GM19240 (cell line): Measurements from ENCODE around the gene KANTR.

Source experiments
- DNase-seq: peaks from one replicate; pipeline ENCODE4 v3.0.0; 2011; ENCODE audit warnings: low spot score; ENCODE audit not compliant: insufficient read length

Gene KANTR, protein sequence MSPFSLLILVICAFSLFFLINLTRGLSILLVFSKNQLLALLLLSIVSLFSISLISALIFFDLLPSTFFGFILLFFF

DNA sequence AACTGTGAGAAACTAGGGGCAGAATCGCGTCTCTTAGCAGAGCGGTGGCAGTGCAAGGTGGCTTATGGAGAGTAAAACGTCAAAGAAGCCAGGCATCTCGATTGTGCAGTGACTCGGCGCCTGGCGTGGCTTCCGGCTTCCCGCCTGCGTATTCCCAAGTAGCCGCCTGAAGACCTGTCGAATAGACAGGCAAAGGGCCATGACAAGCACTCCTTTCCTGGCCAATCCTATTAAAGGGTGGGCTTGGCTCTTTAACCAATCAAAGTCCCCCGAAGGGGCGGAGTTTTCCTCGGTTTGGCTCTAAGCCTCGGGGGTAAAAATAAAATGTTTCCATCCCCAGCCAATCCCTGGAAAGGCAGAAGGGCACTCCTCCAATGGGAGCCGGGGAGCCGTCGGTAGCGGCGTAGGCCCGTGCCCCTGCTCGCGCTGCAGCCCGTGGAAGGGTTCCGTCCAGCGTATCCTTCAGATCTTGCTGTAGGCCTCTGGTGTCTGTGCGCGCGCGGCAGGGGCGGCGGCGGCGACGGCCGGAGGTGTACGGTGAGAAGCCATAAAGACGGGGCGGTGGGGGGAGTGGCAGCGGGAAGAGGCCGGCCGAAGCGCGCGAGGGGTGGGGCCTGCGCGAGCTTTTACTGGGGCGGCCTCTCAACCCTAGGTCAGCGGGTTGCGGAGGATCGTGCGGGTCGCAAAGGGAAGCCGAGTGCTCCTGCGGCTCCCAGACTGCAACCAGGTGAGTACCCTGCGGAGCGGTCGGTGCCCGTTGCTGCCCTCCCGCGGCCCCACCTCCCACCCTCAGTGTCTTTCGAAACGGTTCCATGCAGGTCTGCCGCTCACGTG lies at the start of gene KANTR:
TSS of gene KANTR (plus strand) at position 395 of the 834 bp plus-strand sequence. CDS start 30,131 bp downstream, outside the sequence.
- peak; percentile 45 for DNase-seq

DNA sequence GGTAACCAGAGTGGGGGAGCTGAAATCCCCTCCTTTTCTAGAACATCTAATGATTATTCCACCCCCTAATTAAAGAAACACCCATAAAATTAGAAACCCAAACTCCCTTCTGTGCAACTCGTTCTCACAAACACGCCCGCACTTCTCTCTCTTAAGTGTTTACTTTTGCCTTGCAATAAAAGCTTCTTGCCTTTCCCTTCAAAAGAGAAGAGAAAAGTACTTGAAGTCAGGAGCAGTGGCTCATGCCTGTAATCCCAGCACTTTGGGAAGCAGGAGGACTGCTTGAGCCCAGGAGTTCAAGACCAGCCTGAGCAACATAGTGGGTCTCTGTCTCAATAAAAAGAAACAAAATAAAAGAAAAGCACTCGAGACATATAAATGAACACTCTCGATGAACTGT lies 48.9 kb upstream of the KANTR start:
- no peak for DNase-seq

DNA sequence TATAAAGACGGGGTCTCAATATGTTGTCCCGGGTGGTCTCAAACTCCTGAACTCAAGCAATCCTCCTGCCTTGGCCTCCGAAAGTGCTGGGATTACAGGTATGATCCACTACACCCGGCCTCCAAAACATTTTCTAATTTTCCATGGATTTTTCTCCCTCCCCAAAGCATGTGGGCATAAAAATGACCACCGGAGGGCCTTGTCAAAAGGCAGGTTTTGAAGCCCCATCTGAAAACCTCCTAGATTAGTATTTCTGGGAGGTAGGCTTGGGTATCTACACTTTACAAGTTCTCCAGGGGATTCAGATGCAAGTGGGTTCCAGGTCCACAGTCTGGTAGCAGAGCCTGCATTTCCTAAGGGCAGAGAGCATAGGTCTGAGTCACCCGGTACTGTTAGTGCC lies 46.7 kb upstream of the KANTR start:
- DNase-seq = no peak

DNA sequence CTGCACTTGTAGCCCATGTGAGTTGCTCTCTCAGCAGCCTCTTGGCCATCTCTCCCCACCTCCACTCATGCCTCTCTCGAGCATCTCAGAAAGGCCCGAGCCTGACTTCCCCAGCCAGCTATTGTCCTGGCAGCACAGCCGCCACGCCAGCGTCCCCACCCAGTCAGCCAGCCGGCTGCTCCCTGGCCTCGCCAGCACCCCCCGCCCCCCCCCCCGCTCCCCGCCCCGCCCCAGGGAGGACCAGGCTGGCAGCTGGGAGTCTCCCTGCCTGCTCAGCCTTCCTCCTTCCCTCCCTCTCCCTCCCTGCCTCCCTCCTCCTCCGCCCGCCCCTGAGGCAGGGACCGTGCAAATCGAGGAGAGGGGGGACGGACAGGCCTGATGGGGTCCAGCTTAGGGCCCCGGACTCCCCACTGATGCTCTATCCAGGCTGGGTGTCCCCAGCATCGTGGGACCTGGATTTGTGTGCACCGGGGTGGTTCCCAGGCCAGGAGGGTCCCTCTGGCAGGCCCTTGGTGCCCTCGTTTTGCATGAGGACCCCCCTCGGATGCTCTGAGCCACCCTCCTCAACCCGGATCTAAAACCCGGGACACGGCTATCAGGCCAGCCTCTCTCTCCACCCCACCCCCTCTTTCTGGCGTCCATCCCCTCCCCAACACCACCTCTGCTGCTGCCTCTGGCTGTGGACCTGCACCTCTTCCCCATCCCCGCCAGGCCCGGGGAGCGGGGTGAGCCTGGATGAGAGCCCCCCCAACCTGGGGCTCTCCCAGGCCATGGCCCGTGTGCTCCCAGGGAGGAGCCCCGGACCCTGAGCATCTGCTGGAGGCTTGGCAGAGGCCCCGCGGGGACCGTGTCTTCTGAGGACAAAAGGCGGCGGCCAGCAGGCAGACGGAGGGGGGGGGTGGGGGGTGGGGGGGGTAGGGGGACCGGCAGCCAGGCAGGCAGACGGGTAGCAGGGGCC lies 45.5 kb upstream of the KANTR start, which contains the start of gene GPR173:
TSS of gene GPR173 (plus strand) at position 621 of the 958 bp plus-strand sequence. CDS start 27,833 bp downstream, outside the sequence.
- no peak for DNase-seq

DNA sequence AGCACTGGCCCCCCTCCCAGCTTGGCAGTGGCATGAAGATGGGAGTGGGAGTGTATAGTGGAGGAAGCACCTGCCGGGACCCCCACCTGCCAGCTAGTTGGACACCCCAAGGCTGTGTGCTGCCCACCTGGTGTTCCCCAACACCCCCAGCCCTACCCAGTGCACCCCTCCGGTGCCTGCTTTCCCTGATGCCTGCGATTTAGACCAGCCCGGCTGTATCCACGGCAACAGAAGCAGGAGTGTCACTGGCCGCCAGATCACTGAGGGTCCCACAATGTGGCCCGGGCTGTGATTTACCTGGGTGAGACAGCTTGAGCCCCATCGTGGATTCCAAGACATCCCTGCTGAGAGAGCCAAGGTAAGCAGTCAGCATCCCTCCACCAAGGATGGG lies 44.8 kb upstream of the KANTR start:
- no peak for DNase-seq

DNA sequence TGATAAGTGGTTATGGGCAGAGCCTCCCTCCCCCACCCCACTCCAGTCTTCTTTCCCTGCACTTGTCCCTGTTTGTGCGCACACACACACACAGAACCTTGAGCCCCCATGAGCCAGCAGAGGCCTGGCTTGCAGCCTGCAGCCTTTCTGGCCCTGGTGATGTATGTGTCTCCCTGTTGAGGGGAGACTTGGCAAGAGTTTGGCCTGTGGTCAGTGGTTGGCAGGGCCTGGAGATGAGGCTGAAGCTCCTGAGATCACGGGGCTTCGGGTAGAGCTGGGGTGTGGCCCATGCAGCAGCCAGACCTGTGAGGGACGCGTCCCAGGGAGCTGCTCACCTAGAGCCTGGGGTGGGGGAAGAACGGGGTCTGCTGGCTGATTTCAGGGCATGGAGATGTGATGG lies 43.1 kb upstream of the KANTR start:
- DNase-seq = no peak

DNA sequence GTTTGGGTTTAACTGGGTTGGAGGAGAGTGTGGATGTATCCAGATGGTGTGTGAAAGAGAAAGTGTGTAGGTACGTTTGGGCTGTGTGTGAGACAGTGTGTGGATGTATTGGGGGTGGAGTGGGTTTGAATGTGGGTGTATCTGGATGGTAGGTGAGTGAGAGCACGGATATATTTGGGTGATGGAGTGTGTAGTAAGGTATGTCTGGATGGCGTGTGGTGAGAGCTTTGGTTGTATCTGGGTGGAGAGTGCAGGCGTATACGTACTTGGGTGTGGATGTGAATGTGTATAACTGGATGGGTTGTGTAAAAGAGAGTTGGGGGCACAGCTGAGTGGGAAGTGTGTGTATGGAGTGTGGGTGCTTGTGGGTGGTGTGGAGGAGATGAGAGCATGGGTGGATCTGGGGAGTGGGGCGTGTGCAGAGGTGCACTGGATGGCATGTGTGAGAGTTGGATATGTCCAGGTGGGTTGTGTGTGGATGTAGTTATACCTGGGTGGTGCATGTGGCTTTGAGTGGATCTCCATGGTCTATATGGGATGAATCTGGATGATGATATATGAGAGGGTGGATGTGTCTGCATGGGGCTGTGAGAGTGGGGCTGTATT lies 38.6 kb upstream of the KANTR start:
- DNase-seq = no peak

DNA sequence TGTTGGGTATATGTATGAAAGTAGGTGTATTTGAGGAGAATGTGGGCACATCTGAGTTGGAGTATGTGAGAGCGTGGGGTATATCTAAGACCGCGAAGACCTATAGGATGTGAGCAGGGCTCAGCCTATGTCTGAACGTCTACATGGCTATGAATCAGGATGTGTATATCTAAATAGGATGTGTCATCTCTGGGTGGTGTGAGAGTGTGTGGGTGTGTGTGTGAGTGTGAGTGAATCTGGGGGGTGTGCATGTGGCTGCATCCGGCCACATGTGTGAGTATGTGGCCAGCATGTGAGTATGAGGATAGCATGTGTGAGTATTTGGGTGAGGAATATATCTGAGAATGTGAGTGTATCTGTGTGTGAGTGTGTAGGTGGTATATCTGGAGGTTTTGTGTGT lies 37.6 kb upstream of the KANTR start:
- DNase-seq = no peak

DNA sequence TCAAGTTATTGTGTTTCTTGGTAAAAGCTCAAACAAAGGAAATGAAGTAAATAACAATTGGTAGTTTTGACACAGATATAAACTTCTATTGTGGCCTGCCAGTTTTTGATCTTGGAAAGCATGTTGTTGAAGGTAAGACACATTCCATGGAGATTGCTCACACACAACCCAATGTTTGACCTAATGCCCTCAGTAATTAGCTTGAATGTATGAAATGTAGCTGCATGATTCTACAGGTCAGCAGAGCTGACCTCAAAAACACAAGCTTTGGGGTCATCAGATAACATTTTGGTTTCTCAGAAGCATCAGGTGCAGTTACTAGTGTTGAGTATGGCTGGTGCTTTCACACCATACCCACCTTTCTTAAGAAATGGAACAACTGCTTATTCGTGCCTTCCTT lies 28.8 kb upstream of the KANTR start:
- no peak for DNase-seq

DNA sequence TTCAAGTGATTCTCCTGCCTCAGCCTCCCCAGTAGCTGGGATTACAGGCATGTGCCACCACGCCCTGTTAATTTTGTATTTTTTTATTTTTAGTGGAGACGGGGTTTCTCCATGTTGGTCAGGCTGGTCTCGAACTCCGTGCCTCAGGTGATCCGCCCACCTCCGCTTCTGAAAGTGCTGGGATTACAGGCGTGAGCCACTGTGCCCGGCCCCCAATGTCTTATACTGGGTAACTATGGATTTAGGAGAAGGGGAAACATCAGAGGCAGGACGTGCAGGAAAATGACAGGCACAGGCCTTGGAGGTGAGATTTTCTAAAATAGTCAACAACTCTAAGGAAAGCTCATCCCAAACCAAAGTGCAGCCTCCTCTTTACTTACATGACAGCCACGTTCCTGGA lies 22.9 kb upstream of the KANTR start:
- DNase-seq = no peak

DNA sequence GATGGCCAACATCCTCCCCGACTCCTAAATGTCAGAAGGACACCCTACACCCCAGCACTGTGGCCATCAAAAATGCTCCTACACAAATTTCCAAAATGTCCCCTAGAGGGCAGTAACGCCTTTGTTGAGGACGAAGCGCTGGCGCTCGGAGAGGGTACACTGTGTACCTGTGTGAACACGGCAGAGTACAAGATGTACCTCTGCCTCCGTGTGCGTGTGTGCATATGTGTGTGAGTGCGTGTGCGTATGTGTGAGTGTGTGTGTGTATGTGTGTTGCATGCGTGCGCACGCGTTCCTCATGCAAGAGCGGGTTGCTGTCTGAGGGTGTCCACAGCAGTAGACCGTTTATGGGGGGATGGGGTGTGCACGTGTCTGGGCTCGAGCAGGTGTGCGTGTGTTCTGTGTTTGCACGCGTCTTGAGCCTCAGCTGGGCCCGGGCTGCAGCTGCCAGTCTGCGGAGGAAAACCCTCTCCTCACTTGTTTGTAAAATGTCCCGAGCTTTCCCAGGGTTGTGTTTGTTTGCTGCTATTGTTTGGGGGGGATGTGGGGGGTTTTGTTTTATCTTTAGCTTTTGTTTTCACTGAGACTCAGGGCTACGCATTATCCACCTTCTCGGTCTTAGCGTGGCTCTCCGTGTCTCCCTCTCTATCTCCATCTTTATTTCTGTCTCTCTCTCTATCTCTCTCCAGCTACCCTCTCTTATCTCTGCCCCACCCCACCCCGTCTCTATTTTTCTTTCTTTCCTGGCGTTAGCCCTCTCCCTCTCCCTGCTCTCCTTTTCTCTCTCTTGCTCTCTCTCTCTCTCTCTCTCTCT lies 22.1 kb upstream of the KANTR start:
- DNase-seq = peak; percentile 59

DNA sequence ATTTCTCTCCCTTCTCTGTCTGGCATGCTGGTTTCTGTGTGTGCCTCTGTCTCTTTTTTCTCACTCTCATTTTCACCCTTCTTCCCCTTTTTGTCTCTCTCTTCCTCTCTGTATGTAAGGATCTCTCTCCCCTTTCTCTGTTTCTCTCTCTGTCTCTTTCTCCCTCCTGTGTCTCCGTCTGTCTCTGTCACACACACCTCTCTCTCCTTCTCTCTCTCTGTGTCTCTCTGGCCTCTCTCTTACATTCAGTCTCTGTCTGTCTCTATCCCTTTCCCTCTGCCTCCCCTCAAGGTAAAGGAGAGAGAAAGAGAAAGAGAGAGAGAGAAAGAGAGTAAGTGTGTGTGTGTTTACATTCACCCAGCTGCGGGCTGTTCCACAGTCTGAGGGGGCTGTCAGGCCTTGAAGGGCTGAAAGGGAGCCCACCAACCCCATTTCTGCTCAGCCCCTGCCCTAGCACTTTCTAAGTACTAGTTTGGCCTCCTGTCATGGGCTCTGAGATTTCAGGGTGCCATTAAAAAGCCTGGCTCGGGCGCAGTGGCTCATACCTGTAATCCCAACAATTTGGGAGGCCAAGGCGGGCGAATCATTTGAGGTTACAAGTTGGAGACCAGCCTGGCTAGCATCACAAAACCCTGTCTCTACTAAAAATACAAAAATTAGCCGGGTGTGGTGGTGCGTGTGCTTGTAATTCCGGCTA lies 21.4 kb upstream of the KANTR start:
- no peak for DNase-seq

DNA sequence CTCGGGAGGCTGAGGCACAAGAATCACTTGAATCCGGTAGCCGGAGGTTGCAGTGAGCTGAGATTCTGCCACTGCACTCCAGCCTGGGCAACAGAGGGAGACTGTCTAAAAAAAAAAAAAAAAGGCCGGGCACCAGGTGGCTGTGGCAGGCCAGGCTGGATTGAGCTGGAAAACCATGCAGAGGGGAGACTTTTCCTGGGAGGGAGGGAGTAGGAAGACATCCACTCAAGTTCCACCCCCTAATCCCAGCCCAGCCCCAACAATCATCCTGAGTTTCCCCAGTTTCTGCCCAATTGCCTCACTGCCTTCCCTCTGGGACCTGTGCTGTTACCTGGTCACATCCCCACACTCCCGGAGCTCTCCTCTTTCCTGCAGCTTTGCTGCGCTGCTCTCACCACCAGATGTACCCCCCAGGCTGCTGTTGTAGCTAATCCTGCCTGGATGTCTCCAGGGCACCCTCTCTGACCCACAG lies 20.8 kb upstream of the KANTR start:
- no peak for DNase-seq

DNA sequence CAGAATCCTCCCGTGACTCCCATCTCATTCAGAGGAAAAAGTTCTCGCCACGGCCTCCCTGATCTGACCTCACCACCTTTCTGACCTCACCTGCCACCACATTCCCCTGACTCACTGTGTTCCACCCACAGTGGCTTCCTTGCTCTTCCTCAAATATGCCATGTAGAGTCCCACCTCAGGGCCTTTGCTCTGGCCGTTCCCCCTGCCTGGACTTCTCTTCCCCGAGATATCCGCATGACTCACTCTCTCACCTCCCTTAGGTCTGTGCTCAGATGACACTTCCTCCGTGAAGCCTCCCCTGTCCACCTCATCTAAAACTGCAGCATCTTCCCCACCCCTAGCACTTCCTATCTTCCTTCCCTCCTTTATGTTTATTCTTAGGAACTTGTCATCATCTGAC lies 18.9 kb upstream of the KANTR start:
- no peak for DNase-seq

DNA sequence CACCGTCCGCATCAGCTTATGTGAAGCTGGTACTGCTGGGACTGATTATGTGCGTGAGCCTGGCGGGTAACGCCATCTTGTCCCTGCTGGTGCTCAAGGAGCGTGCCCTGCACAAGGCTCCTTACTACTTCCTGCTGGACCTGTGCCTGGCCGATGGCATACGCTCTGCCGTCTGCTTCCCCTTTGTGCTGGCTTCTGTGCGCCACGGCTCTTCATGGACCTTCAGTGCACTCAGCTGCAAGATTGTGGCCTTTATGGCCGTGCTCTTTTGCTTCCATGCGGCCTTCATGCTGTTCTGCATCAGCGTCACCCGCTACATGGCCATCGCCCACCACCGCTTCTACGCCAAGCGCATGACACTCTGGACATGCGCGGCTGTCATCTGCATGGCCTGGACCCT lies 17.3 kb upstream of the KANTR start:
- DNase-seq = no peak

DNA sequence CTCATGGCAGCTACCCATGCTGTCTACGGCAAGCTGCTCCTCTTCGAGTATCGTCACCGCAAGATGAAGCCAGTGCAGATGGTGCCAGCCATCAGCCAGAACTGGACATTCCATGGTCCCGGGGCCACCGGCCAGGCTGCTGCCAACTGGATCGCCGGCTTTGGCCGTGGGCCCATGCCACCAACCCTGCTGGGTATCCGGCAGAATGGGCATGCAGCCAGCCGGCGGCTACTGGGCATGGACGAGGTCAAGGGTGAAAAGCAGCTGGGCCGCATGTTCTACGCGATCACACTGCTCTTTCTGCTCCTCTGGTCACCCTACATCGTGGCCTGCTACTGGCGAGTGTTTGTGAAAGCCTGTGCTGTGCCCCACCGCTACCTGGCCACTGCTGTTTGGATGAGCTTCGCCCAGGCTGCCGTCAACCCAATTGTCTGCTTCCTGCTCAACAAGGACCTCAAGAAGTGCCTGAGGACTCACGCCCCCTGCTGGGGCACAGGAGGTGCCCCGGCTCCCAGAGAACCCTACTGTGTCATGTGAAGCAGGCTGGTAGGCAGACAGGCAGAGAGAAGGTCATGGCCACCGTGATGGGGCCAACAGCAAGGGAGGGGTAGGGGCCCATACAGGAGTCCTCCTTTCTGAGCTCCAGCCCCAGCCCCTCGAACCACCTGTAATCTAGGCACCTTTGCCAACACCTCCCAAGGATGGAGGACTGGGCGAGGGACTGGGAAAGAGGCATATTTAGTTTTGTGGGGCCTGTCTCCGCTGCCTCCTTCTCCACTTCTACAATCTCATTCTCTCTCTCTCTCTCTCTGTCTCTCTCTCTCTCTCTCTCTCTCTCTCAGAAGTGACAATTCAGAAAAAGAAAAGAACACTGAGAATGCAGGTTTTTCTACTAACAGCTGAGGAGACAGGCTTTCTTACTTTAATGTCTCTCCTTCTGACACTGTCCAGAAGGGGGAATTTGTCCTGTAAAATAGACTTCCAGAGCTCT lies 16.4 kb upstream of the KANTR start:
- no peak for DNase-seq

DNA sequence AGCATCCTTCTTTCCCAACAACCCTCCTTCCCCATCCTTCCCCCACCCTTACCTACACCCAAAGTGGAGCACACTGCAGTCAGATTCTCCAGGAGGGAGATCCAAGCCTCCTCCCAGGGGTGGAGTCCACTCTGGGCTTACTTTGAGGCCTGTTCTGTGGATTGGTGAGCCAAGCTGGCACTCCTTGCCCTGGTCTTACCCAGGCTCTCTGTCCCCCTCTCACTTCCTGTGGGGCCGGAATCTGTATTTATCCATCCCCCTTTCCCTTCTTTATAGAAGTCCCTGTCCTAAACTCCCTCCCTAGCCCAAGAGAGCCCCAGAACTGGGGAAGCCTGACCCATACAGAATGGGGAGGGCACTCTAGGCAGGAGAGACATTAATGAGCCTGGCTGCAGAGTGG lies 15.0 kb upstream of the KANTR start:
- no peak for DNase-seq

DNA sequence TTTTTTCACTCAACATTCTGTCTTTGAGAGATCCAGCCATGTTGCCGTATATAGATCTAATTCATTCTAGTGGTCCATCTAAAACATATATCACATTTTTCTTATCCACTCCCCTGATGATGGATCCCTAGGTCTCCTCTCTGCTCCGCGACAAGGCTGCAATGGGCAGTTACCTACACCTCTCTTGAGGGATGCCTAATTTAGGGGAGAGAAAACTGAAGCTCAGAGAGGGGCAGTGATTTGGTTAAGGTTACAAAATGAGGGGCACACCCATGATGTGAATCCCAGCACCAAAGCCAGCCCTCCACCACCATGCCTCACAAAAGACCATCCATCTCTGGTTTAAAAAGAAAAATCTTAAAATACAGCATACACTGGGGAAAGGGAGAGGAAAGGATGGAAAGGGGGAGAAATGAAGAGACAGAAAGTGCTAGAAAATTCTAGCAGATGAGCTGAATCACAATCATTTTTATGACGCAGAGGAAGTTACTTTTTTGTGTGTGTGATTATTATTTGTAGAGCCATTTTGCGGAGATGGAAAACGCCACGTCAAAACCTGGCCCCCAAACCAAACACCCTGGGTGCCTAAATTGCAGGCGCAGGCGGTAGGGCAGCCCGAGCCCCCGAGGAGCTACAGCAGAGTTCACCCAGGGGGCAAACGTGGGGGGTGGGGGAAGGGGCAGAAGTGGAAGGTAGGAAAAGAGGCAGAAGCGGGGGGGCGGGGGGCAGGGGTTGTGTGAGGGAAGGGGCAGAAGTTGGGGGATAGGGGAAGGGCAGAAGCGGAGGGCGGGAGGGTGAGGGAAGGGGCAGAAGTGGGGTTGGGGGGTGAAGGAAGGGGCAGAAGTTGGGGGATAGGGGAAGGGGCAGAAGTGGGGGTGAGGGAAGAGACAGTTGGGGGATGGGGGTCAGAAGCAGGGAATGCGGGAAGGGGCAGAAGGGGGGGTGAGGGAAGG lies 13.0 kb upstream of the KANTR start:
- DNase-seq = no peak
